Endothelial cell of umbilical vein (primary cell): ENCODE measurements around the gene GSTCD. TPM values are rescaled to one million over a fixed set of nuclear protein-coding genes. Genes with fewer than 3 reads are reported as not detected.

Source experiments
- BruUV-seq: library from RNA; stranded (reverse); fragments of 400-500 nt; replicated peaks from 2 replicates; lab custom pipeline; 2021; lab: Mats Ljungman, UMichigan
- CTCF ChIA-PET: fragments of 300-600, 350-600 bp; sonication (Branson Sonifier 250); formaldehyde crosslinking; loops from one replicate; lab custom pipeline; 2021; ENCODE audit warnings: antibody characterized with exemption, inconsistent platforms; lab: Charles Lee
- POLR2A ChIA-PET: fragments of 300-600, 350-600 bp; sonication (Branson Sonifier 250); formaldehyde crosslinking; loops from one replicate; lab custom pipeline; 2021; ENCODE audit warnings: antibody characterized with exemption, inconsistent platforms; lab: Charles Lee
- DNase-seq: peaks from one replicate; pipeline ENCODE4 v3.0.0-alpha.2; 2011; ENCODE audit warnings: low read depth, low spot score
- FAIRE-seq: peaks from 2 replicates; lab custom pipeline; 2011; peaks lifted over from hg19 to GRCh38; lab: Jason Lieb, UNC
- H2AFZ ChIP-seq: 2 replicates; pipeline ENCODE4 v1.6.0; 2012; ENCODE audit warnings: low read depth, low read length, control low read depth, inconsistent platforms
- H3K27ac ChIP-seq: 2 replicates; pipeline ENCODE4 v1.5.1; 2011; ENCODE audit warnings: low read depth, mild to moderate bottlenecking, control low read depth, low read length, moderate library complexity; ENCODE audit not compliant: insufficient read depth
- H3K27me3 ChIP-seq, 2 experiments: 2 replicates each; pipeline versions ENCODE4 v1.6.0 to v1.6.1; 2011; ENCODE audit warnings: low read length in 2 of 2, mixed read lengths in 1 of 2; ENCODE audit not compliant: control insufficient read depth in 2 of 2, insufficient read depth in 2 of 2
- H3K36me3 ChIP-seq, 2 experiments: 2 replicates in 1 of 2; 3 replicates in 1 of 2; pipeline ENCODE4 v1.5.1; 2011; ENCODE audit warnings: low read length in 2 of 2, mild to moderate bottlenecking in 1 of 2, moderate library complexity in 1 of 2; ENCODE audit not compliant: control insufficient read depth in 2 of 2, insufficient read depth in 2 of 2; ENCODE audit errors: extremely low read depth in 1 of 2
- H3K4me1 ChIP-seq: 3 replicates; pipeline ENCODE4 v1.5.1; 2011; ENCODE audit warnings: mild to moderate bottlenecking, low read length; ENCODE audit not compliant: control insufficient read depth, insufficient read depth; ENCODE audit errors: extremely low read depth
- H3K4me2 ChIP-seq: 2 replicates; pipeline ENCODE4 v1.6.1; 2011; ENCODE audit warnings: low read length, control low read depth, mixed read lengths; ENCODE audit not compliant: insufficient read depth
- H3K4me3 ChIP-seq, 3 experiments: fragments of 200-600 bp in 1 of 3; sonication (generic), shearing (Covaris generic) in 1 of 3; replicated peaks in 1 of 3; 2 replicates each; pipeline ENCODE4 v1.5.1; 2011 to 2016; ENCODE audit warnings: control low read depth in 3 of 3, low read length in 3 of 3, mild to moderate bottlenecking in 2 of 3, inconsistent platforms in 1 of 3, low read depth in 1 of 3, moderate library complexity in 1 of 3; ENCODE audit not compliant: insufficient read depth in 1 of 3
- H3K79me2 ChIP-seq: 2 replicates; pipeline ENCODE4 v1.6.0; 2012; ENCODE audit warnings: low read length, inconsistent platforms; ENCODE audit not compliant: control insufficient read depth, insufficient read depth
- H3K9ac ChIP-seq: replicated peaks from 2 replicates; pipeline ENCODE3; 2011; ENCODE audit warnings: low read length, control low read depth; ENCODE audit not compliant: insufficient read depth; ENCODE audit errors: extremely low read depth
- H3K9me1 ChIP-seq: replicated peaks from 3 replicates; pipeline ENCODE4 v1.6.0; 2011; ENCODE audit warnings: mild to moderate bottlenecking, low read length; ENCODE audit not compliant: control insufficient read depth, insufficient read depth; ENCODE audit errors: extremely low read depth
- H3K9me3 ChIP-seq: replicated peaks from 2 replicates; pipeline ENCODE4 v1.5.1; 2012; ENCODE audit warnings: low read length, inconsistent platforms; ENCODE audit not compliant: control insufficient read depth, insufficient read depth
- H4K20me1 ChIP-seq: replicated peaks from 2 replicates; pipeline ENCODE3; 2011; ENCODE audit warnings: mild to moderate bottlenecking, low read length; ENCODE audit not compliant: control insufficient read depth, insufficient read depth; ENCODE audit errors: extremely low read depth
- CTCF ChIP-seq, 2 donors: IDR thresholded peaks; 1 replicate in 1 of 2; 2 replicates in 1 of 2; pipeline ENCODE4 v1.5.1; 2011; ENCODE audit warnings: low read length in 2 of 2, mild to moderate bottlenecking in 2 of 2, moderate library complexity in 2 of 2, control low read depth in 1 of 2, inconsistent platforms in 1 of 2, low read depth in 1 of 2; ENCODE audit not compliant: insufficient read depth in 1 of 2; ENCODE audit errors: extremely low read depth in 1 of 2
- EZH2 ChIP-seq: IDR thresholded peaks from 2 replicates; pipeline ENCODE4 v1.6.1; 2012; ENCODE audit warnings: borderline replicate concordance, low read depth, mild to moderate bottlenecking, moderate library complexity, low read length, inconsistent platforms; ENCODE audit not compliant: severe bottlenecking
- FOS ChIP-seq: IDR thresholded peaks from 2 replicates; pipeline ENCODE4 v1.6.1; 2011; ENCODE audit warnings: mild to moderate bottlenecking, low read length, moderate library complexity, borderline replicate concordance; ENCODE audit not compliant: insufficient read depth
- GATA2 ChIP-seq: IDR thresholded peaks from 2 replicates; pipeline ENCODE4 v1.7.0; 2011; ENCODE audit warnings: low read depth, mild to moderate bottlenecking, moderate library complexity, mixed read lengths, low read length; ENCODE audit not compliant: insufficient read length, insufficient read depth
- JUN ChIP-seq: IDR thresholded peaks from 2 replicates; pipeline ENCODE4 v1.6.1; 2011; ENCODE audit warnings: borderline replicate concordance, low read depth; ENCODE audit not compliant: insufficient read length, insufficient read depth
- MAX ChIP-seq: IDR thresholded peaks from 2 replicates; pipeline ENCODE4 v1.6.1; 2011; ENCODE audit not compliant: insufficient read depth, insufficient read length
- MYC ChIP-seq: IDR thresholded peaks from one replicate; pipeline ENCODE4 v1.6.1; 2011; ENCODE audit warnings: mild to moderate bottlenecking, low read depth, low read length
- POLR2A ChIP-seq: IDR thresholded peaks from 2 replicates; pipeline ENCODE4 v1.6.1; 2012; ENCODE audit warnings: low read depth, mild to moderate bottlenecking, control low read depth, low read length
- POLR2AphosphoS5 ChIP-seq: IDR thresholded peaks from 2 replicates; pipeline ENCODE4 v1.6.1; 2012; ENCODE audit warnings: low read depth, mild to moderate bottlenecking, control low read depth, low read length, moderate library complexity; ENCODE audit not compliant: insufficient read depth
- dilution Hi-C: fragments of 300-500 bp; cut with MboI; formaldehyde crosslinking; loops from one replicate; pipeline ENCODE4 v1.15.0; 2019; ENCODE audit warnings: low sequenced_read_pairs; ENCODE audit not compliant: extremely low pct_ligation_motif_present
- intact Hi-C: fragments of 100-400 bp; cut with micrococcal nuclease; formaldehyde crosslinking; loops from one replicate; pipeline ENCODE4 v1.10.0; 2022
- polyA plus RNA-seq, 4 experiments: library from polyadenylated mRNA; depleted of rRNA in 3 of 4; stranded (reverse) in 3 of 4; unstranded in 1 of 4; fragments of >200 nt; gene quantifications; 2 replicates each; pipeline versions ENCODE4 v1.2.1 to v1.2.3, GENCODE V29; 2011 to 2012; ENCODE audit warnings: missing spikeins in 1 of 4
- total RNA-seq: library from RNA; stranded (reverse); gene quantifications from 2 replicates; pipeline ENCODE4 v1.2.3, GENCODE V29; 2021

Gene GSTCD
- total and polyA plus RNA-seq, 2 donors (not counting 3 experiments of a cell fraction or from before 2014, with no cell fraction given), result 3.3 to 11.3 TPM

- no peak overlapping the region for H3K9ac ChIP-seq
- TF ChIP-seq JUN, result no peak
- TF ChIP-seq EZH2, result no peak
- no peak for TF ChIP-seq GATA2
- TF ChIP-seq FOS, result no peak
- TF ChIP-seq POLR2A, result no peak
- TF ChIP-seq CTCF (IDR thresholded peaks at IDR 0.05; ENCODE audit: extremely low read depth in 1 of 2, insufficient read depth in 1 of 2, low read depth in 1 of 2, low read length in 2 of 2), result no peak
- no peak for TF ChIP-seq MYC
- TF ChIP-seq MAX, result no peak
- no peak for TF ChIP-seq POLR2AphosphoS5
- no peak overlapping the region for H3K4me3 ChIP-seq
- DNase-seq (no peak), FAIRE-seq (no peak)
- H3K36me3 ChIP-seq, result no peaks in the 10 kb centered on the region
- no peaks in the 10 kb centered on the region for H4K20me1 ChIP-seq
- H3K79me2 ChIP-seq, result no peaks in the 10 kb centered on the region
- ChIA-PET CTCF (interaction anchor here (0.7 kb wide), 1 partner anchor 17 kb away, joined by 3 read pairs; no protein-coding TSS in a partner anchor), POLR2A (no interaction called here)
- no peaks in the 10 kb centered on the region for H3K4me1 ChIP-seq
- H3K27ac ChIP-seq, result no peak overlapping the region
- intact Hi-C loops (no loop called here), dilution Hi-C loops (no loop called here)
- H3K4me2 ChIP-seq, result no peak overlapping the region
- no peaks in the 10 kb centered on the region for H3K9me3 ChIP-seq
- no TSS peak for BruUV-seq
- no peak overlapping the region for H2AFZ ChIP-seq
- H3K9me1 ChIP-seq, result no peaks in the 10 kb centered on the region
- no peaks in the 10 kb centered on the region for H3K27me3 ChIP-seq
These were observed 97.0 kb downstream of the GSTCD start for GRCh38 chr4:105805501-105806120.
